HG02798 (cell line): Measurements from ENCODE around the gene PEX26.
"Not testable (repeated sequence)": the region's sequence is repeated elsewhere in the genome, so short reads cannot be mapped to it uniquely, and the experiment has no call there.

ENCODE experiments used
- ATAC-seq: cut with Tn5 transposase; IDR thresholded peaks from one replicate; pipeline ENCODE4 v1.9.1; 2021; ENCODE audit warnings: mild to moderate bottlenecking; ENCODE audit not compliant: unreplicated experiment, poor library complexity

The PEX26 gene

DNA sequence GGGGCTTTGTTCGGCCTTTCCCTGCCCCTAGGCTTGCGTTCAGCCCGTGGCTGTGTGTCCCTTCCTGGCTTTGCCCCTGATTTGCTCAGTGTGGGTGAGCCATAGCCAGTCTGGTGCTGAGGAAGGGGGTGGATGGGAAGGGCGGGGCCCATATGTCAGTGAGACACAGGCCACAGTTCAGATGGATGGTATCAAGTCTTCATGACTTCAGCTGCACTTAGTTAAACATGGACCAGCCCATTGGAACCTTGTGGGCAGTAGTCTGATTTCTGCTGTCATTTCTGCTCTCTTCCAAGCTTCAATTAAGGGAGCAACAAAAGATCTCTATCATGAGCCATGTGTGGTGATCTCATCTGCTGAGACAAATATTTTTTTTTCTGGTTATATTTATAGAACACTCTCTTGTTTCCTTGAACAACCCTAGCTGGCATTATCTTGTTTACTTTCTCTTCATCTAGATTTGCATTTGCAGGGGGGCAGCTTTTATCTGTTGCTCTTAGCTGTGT, 21.6 kb upstream of the PEX26 start:
- ATAC-seq: peak; percentile 38

- peak; percentile 67 for ATAC-seq
Measured at GRCh38 chr22:18056807-18057474, 20.8 kb upstream of the PEX26 start.

DNA sequence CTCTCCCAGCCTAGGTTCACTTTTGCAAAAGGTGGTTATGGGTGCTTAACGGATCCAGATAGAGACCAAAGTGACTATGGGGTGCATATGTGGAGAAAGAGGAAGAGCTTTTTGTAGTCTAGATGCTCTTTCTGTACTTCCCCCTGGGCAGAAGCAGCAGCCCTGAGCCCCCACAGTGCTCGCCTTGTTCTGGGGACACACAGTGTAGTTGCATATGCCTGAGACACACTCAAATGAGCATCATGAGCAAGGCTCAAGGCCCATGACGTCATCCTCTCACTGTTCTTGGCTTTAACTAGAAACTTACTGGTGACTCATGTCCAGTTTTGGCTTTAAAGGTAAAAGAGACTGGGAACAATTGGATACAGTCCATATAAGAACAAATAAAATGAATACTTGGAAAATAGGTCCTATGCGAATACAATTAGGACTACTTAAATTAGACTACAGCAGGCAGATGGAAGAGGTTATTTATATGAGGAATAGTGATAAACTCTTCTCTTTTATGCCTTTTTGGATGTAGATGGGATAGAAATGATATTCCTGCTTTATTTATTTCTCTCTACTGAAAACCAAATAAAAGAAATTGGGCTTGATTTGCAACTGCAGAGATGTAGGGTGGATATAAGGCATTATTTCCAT, 20.1 kb upstream of the PEX26 start:
- ATAC-seq: peak; percentile 54

DNA sequence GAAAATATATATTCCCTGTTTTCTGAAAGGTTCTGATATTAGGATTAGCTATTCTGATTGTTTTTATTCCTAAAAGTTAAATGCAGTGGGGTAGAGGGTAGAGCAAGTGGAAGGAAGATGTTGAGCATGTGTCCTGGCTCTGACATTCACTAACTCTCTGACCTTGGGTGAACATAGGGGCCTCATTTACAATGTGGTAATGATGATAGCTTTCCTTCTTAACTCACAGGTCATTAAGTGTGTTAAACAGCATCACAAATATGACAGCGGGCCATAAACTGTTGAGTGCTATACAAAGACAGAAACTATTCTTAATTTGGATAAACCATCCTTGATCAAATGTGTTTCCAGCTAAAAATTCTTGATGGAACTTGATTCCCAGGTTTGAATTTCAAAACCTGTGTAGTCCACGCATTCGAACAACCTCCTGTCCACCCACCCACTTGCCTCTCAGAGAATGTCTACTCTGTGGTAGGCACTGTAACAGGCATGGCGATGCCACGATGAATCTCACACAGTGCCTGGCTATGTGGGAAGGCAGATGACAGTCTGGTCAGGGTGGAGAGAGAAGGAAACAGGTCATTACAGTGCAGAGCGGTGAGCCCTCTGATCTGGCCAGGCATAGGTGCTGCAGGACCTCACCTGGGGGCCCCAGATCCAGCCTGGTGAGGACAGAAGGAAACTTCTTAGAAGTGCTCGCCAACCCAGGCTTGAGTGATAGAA, 19.3 kb upstream of the PEX26 start:
- no peak for ATAC-seq

DNA sequence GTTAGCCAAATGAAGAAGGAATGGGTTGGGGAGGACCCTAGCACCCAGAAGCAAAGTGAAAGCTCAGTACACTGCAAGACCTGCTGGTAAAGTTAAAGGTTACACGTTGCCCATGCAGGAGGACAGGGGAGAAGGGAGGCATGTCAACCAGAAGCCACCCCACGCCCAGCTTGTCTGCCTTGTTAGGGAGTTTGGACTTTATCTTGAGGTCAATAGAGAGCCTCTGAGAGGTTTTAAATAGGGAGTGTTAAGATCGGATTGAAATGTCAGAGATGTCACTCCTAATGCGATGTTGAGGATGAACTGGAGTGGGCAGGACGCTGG, 18.7 kb upstream of the PEX26 start:
- no peak for ATAC-seq

DNA sequence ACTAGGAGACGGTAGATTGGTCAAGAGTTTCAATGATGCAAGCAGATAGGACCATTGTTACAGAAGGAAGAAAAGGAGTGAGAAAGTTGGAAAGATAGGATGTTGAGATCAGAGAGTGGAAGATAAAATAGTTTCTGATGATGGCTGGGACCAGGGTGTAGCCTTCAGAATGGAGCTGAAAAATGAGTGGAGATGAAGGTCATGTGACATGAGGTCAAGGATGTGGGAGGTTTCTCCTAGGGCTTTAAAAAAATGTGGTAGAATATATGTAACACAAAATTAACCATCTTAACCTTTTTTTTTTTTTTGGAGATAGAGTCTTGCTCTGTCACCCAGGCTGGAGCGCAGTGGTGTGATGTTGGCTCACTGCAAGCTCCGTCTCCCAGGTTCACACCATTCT, 18.3 kb upstream of the PEX26 start:
- no peak for ATAC-seq

DNA sequence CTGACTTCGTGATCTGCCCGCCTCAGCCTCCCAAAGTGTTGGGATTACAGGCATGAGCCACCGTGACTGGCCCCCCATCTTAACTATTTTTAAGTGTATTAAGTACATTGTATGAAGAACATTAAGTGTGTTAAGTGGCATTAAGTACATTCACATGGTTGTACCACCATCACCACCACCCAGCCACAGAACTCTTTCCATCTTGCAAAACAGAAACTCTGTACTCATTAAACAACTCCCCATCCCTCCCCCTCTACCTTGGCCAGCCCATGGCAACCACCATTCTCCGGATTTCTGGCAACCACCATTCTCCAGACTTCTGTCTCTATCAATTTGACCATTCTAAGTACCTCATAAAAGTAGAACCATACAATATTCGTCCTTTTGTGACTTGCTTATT, 17.8 kb upstream of the PEX26 start:
- ATAC-seq: no peak

DNA sequence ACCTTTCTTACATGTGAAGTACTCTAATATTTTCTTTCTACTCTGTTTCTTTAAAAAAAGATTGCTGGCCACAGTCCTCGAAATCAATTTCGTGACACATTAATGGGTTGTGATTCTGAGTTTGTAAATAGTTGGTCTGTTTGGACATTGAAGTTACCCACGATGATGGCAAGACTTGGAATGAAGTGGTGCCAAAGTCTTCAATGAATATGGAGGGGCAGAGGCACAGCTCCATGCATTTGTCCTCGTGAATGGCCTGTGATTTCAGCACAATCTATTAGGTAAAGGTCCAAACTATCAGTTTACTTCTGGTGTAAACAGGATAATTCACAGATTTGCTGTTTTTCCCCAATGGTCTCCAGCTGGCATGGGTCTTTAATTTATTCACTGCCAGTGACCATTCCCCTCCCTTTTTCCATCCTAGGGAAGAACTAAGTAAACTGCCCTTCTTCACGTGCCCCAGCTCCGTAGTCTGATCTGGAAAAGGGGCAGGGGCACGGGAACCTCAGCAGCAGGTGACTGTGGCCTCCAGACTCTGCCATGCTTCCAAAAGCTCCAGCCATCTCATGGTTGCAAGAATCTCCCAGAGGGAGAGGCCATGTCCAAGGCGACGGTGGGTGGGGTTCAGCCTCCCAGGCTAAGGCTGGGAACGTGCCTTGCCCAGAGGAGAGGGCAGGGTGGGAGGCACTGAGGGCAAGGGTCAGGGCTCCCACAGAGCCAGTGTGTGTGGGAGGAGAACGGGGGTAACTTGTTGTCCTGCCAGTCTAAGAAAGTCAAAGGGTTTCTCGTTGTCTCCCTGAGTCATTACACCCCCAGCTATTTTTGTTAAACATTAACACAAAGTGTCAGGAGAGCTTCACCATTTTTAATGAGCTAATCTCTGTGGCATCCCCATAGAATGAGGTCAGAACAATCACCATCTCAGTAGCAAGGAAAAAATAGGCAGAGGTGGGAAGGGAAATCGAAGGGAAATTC, 16.9 kb upstream of the PEX26 start:
- no peak for ATAC-seq

- ATAC-seq: no peak
Measured at GRCh38 chr22:18062421-18062820, 15.4 kb upstream of the PEX26 start.

- ATAC-seq: no peak
Measured at GRCh38 chr22:18063306-18063705, 14.5 kb upstream of the PEX26 start.

DNA sequence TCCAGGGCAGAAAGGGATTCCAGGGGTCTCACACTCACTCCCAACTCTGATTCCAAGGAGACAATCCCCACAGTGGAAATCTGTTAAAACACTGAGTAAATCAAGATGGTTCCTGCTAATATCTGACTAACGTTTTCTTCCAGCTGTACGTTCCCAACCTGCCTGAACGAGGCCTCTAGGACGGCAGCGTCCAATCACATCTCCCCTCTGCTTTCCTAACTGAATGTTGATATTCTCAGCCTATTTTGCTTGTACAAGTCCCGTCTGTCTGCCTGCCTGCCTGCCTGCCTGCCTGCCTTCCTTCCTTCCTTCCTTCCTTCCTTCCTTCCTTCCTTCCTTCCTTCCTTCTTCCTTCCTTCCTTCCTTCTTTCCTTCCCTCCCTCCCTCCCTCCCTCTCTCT, 14.1 kb upstream of the PEX26 start:
- not testable (repeated sequence) for ATAC-seq

- ATAC-seq: no peak
Measured at GRCh38 chr22:18064636-18065035, 13.2 kb upstream of the PEX26 start.

- no peak for ATAC-seq
Measured at GRCh38 chr22:18065256-18065655, 12.5 kb upstream of the PEX26 start.

GRCh38 chr22:18066181-18066859, 11.5 kb upstream of the PEX26 start:
- ATAC-seq: no peak

DNA sequence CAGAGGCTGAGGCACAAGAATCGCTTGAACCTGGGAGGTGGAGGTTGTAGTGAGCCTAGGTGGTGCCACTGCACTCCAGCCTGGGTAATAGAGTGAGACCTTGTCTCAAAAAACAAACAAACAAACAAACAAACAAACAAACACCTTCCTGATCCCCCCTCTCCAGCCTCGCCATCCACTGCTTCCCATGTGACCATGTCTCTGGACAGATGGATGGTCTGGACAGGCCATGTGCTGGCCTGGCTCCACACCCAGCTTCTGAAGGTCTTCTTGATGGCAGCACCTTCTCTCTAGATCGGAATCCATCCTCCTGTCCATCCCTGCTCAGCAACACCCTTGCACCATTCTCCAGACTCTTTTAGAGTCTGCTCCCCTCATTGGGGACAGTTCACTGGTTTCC, 10.7 kb upstream of the PEX26 start:
- ATAC-seq: no peak

GRCh38 chr22:18067548-18068341, 10.0 kb upstream of the PEX26 start:
- ATAC-seq: no peak

DNA sequence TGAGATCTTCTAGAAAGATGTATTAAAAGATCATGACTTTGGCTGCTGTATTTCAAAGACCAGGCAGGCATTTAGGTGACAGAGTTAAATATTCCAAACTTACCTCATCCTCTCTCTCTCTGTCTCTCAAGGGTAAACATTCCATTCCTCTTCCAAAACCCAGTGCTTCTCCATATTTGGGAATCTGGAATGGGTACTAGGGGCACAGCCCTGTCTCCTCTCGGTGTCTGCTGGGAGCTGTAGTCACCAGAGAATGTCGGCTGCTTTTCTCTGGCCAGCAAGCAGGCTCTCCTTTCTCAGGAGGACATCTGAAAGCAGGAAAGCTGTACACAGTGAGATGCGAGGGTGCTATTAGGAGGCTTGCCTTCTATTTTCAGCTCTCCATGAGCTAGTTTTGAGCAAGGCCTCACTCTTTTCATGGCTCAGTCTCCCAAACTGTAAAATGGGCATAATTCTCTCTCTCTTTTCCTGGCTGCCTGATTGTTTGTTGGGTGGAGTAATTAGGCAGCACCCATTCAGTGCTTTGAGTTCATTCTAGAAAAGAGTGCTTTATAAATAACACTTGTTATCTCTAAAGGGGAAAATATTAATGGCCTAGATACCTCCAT, 9.3 kb upstream of the PEX26 start:
- ATAC-seq: no peak

GRCh38 chr22:18069041-18069440, 8.7 kb upstream of the PEX26 start:
- ATAC-seq: no peak

DNA sequence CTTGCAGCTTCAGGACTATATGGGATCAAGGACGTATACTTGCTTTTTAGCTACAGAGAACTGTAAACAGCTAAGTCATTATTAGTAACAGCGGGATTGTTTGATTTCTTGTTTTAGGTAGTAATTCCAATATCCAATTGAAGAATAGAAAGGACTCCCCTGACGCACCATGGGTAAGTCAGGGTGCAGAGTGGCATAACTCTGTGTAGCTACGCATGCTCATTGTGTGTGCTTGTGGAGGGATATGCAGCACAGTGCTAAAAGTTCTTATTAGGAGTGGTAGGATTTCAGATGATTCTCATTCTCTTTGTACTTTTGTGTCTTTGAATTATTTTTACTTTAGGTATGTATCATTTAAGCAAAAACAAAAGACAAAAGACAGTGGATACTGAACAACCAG, 7.7 kb upstream of the PEX26 start:
- no peak for ATAC-seq
